ENCODE data around the gene TSPYL4.

GRCh38 chr6:116301104-116301503 lies 47.2 kb upstream of the TSPYL4 start:
- TF ChIP-seq POLR2A (IDR thresholded peaks at IDR 0.05; ENCODE audit: low read depth, low read length): no peak
- TF ChIP-seq POLR2AphosphoS5 (IDR thresholded peaks at IDR 0.05; ENCODE audit: low read depth, low read length): no peak
- TF ChIP-seq TAF1 (IDR thresholded peaks at IDR 0.05; ENCODE audit: low read depth, low read length): no peak
- no peak for TF ChIP-seq SPI1 (IDR thresholded peaks at IDR 0.05; ENCODE audit: low read depth, low read length)
- TF ChIP-seq PAX5 (IDR thresholded peaks at IDR 0.05; ENCODE audit: insufficient read depth, low read length, severe bottlenecking): no peak
